Adrenal gland (tissue), 12 donors: ENCODE data around the gene SHF. TPM values are rescaled to one million over a fixed set of nuclear protein-coding genes. Genes with fewer than 3 reads are reported as not detected.

ENCODE experiments used
- DNase-seq, 7 donors: peaks; one replicate each; pipeline ENCODE4 v3.0.0-alpha.2; 2019 to 2020
- H3K27ac ChIP-seq, 5 donors: fragments of 200-600 bp; sonication (generic) in 4 of 5; 1 replicate in 3 of 5; 2 replicates in 2 of 5; pipeline versions ENCODE4 v1.5.1 to v1.8.0; 2016 to 2020; ENCODE audit warnings: mild to moderate bottlenecking in 1 of 5
- H3K27me3 ChIP-seq: fragments of 200-600 bp; 2 replicates; pipeline ENCODE4 v1.8.0; 2021
- H3K36me3 ChIP-seq, 2 donors: fragments of 200-600 bp; replicated peaks in 1 of 2; 1 replicate in 1 of 2; 2 replicates in 1 of 2; pipeline versions ENCODE4 v1.5.1 to v1.8.0; 2018 to 2022
- H3K4me1 ChIP-seq, 2 donors: fragments of 200-600 bp; replicated peaks in 1 of 2; 1 replicate in 1 of 2; 2 replicates in 1 of 2; pipeline versions ENCODE4 v1.5.1 to v1.8.0; 2018 to 2021
- H3K4me3 ChIP-seq, 4 donors: fragments of 200-600 bp; sonication (generic) in 3 of 4; one replicate each; pipeline ENCODE4 v1.5.1; 2016 to 2018
- H3K9me3 ChIP-seq, 3 donors: fragments of 200-600 bp; sonication (generic) in 1 of 3; replicated peaks in 1 of 3; 1 replicate in 2 of 3; 2 replicates in 1 of 3; pipeline versions ENCODE4 v1.5.1 to v1.8.0; 2016 to 2021
- CTCF ChIP-seq, 6 experiments: fragments of 450-650 bp in 4 of 6; fragments of 200-600 bp in 2 of 6; sonication (generic) in 1 of 6; IDR thresholded peaks; 1 replicate in 5 of 6; 2 replicates in 1 of 6; pipeline versions ENCODE4 v1.5.1 to v1.8.0; 2016 to 2021; ENCODE audit warnings: antibody characterized with exemption in 6 of 6, mild to moderate bottlenecking in 2 of 6, moderate library complexity in 1 of 6
- POLR2A ChIP-seq, 2 donors: fragments of 450-650 bp; IDR thresholded peaks; one replicate each; pipeline ENCODE4 v1.6.1; 2017; ENCODE audit warnings: antibody characterized with exemption in 2 of 2, mild to moderate bottlenecking in 2 of 2, moderate library complexity in 1 of 2
- WGBS, 4 donors: extraction: QIAGEN DNeasy Blood & Tissue Kit in 2 of 4; methylation state at CpG; one replicate each; pipeline versions ENCODE4 v1.1.5 to v1.1.7; 2013 to 2017; 5-methylcytosine and 5-hydroxymethylcytosine counted together
- intact Hi-C, 2 donors: fragments of 100-400 bp; cut with DNase I; formaldehyde crosslinking; loops; one replicate each; pipeline versions ENCODE4 v1.14.1 to v1.15.0; 2022 to 2023
- polyA plus RNA-seq, 3 donors: library from polyadenylated mRNA; stranded (reverse); fragments of 200-250 nt in 2 of 3; fragments of 350-450 nt in 1 of 3; fragmentation: Illumina TruSeq in 1 of 3; extraction: RNeasy Lipid Tissue Mini Kit (QIAGEN cat#74804) in 1 of 3; gene quantifications; one replicate each; pipeline ENCODE4 v1.2.3, GENCODE V29; 2013 to 2014
- total RNA-seq, 9 donors: library from RNA; depleted of rRNA in 4 of 9; stranded (reverse); fragments of >200 nt in 4 of 9; fragments of 120-200 nt in 1 of 9; fragmentation: NEBNext Ultra II Directional in 1 of 9; extraction: Animal tissue kit (Norgen Biotek cat#: 25700) in 1 of 9; gene quantifications; one replicate each; pipeline versions ENCODE4 v1.1.0 to v1.2.4, GENCODE V29; 2013 to 2023
- donor health status: healthy with polysubstance abuse.
- donor health status: Bipolar disorder and iron deficiency.
- donor health status: DM: yes; HTN: yes; CAD: no.
- donor health status: DM: no; HTN: no; CAD: no.
- donor health status: DM: no; HTN: no; CAD: no.
- donor health status: DM: yes; HTN: yes; CAD: no.

SHF gene
- total and polyA plus RNA-seq, 12 donors = 3.2 to 30.0 (median 17.3) TPM

- intact Hi-C loops = no loop called here
- H3K27ac ChIP-seq = peak within 1 kb of the TSS in 1 of 5 donors; percentile 29
- no peak for TF ChIP-seq CTCF (IDR thresholded peaks at IDR 0.05)
- TF ChIP-seq POLR2A (IDR thresholded peaks at IDR 0.05) = no peak
- H3K4me1 ChIP-seq = peaks cover 0 to 13% of the 10 kb centered on the region in 2 donors
- peaks cover 14% of the 10 kb centered on the region for H3K27me3 ChIP-seq
- no peaks in the 10 kb centered on the region for H3K9me3 ChIP-seq
- peak in 4 of 7 donors; percentile 46 to 70 (median 64) for DNase-seq
- 0 to 6% (median 3%) methylated on average over 2 to 46 of the region's 46 CpGs for WGBS, 4 donors
- H3K36me3 ChIP-seq = no peaks in the 10 kb centered on the region
- peak within 1 kb of the TSS in 1 of 4 donors; percentile 36 for H3K4me3 ChIP-seq
Observed at GRCh38 chr15:45129651-45130129, 58.1 kb downstream of the SHF start, which contains the start of the genes DUOX1 and DUOXA1. DUOX1 (plus strand) TSS chr15:45129994; CDS start chr15:45131967, 1,973 bp downstream. DUOXA1 (minus strand) TSS chr15:45129879; CDS start chr15:45123014, 6,865 bp downstream.

GRCh38 chr15:45128971-45129639, 58.7 kb downstream of the SHF start:
- no peak overlapping the region for H3K27ac ChIP-seq
- TF ChIP-seq CTCF (IDR thresholded peaks at IDR 0.05) = no peak
- no peak for TF ChIP-seq POLR2A (IDR thresholded peaks at IDR 0.05)
- H3K4me3 ChIP-seq = peak overlapping the region in 1 of 4 donors; percentile 36
- peaks cover 0 to 13% of the 10 kb centered on the region in 2 donors for H3K4me1 ChIP-seq
- 3 to 18% (median 6%) methylated on average over 7 to 47 of the region's 47 CpGs for WGBS, 4 donors
- no peaks in the 10 kb centered on the region for H3K36me3 ChIP-seq
- DNase-seq = no peak
- peaks cover 18% of the 10 kb centered on the region for H3K27me3 ChIP-seq
- H3K9me3 ChIP-seq = no peaks in the 10 kb centered on the region
- intact Hi-C loops = no loop called here

- H3K27me3 ChIP-seq = peaks cover 18% of the 10 kb centered on the region
- H3K27ac ChIP-seq = no peak overlapping the region
- TF ChIP-seq POLR2A (IDR thresholded peaks at IDR 0.05) (no peak), CTCF (IDR thresholded peaks at IDR 0.05) (peak; percentile 34 to 65 (median 54))
- intact Hi-C loops = no loop called here
- no peak overlapping the region for H3K4me3 ChIP-seq
- DNase-seq = peak in 2 of 7 donors; percentile 37 to 55
- WGBS, 4 donors = 41 to 64% (median 53%) methylated on average over 2 of the region's 2 CpGs
- no peaks in the 10 kb centered on the region for H3K9me3 ChIP-seq
- H3K4me1 ChIP-seq = peaks cover 0 to 13% of the 10 kb centered on the region in 2 donors
- no peaks in the 10 kb centered on the region for H3K36me3 ChIP-seq
Observed at GRCh38 chr15:45126535-45127158, 61.1 kb downstream of the SHF start.

- no peak for TF ChIP-seq CTCF (IDR thresholded peaks at IDR 0.05)
- TF ChIP-seq POLR2A (IDR thresholded peaks at IDR 0.05) = no peak
- H3K27me3 ChIP-seq = peaks cover 4% of the 10 kb centered on the region
Observed at GRCh38 chr15:45123397-45123796, 64.4 kb downstream of the SHF start.

More at GRCh38 chr15:45123397-45123796, 64.4 kb downstream of the SHF start:
- no peak for DNase-seq
- H3K4me1 ChIP-seq = no peaks in the 10 kb centered on the region
- intact Hi-C loops = no loop called here
- no peak overlapping the region for H3K4me3 ChIP-seq
- H3K9me3 ChIP-seq = no peaks in the 10 kb centered on the region
- H3K36me3 ChIP-seq = no peaks in the 10 kb centered on the region
- H3K27ac ChIP-seq = no peak overlapping the region
